ENCODE measurements around the gene CA9.

Gene CA9

DNA sequence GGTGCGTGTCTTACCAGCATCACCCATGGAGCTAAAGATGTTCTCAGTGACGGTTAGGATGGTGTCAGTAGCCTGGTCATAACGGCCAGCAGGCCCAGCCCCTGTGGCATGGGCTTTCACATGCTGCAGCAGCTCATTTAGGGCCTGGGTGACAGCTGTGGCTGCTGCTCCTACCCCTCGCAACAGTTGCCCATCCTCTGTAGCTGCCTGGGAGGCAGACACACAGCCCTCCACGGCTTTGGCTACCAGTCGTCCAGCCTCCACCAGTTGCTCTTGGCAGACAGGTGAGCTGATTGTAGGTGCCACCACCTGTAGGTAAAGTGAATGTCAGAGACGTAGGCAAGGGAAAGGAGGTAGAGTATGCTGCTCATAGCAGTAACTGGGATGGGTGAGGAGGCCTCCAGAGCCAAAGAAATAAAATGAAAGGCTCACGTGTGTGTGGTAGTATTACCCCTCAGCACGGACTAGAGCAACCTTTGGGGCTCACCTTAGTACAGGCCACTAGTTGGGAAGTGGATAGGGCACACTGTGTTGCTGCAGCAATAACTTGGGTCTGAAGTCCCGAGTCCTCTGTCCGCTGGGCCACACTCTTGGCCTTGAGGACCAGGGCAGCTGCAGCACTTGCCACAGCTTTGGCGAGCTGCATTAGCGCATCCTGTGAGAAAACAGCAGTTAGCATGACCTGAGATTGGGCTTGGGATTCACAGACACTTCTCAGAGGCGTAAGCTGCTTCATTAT, 43.6 kb downstream of the CA9 start:
- DNase-seq (ENCODE audit: low read depth): no peak

- no peak for DNase-seq (ENCODE audit: low read depth)
Measured at GRCh38 chr9:35718721-35719511, 45.2 kb downstream of the CA9 start.

- DNase-seq (ENCODE audit: low read depth): no peak
Measured at GRCh38 chr9:35719546-35719945, 45.8 kb downstream of the CA9 start.

GRCh38 chr9:35723426-35723825, 49.7 kb downstream of the CA9 start:
- DNase-seq (ENCODE audit: low read depth): no peak

DNA sequence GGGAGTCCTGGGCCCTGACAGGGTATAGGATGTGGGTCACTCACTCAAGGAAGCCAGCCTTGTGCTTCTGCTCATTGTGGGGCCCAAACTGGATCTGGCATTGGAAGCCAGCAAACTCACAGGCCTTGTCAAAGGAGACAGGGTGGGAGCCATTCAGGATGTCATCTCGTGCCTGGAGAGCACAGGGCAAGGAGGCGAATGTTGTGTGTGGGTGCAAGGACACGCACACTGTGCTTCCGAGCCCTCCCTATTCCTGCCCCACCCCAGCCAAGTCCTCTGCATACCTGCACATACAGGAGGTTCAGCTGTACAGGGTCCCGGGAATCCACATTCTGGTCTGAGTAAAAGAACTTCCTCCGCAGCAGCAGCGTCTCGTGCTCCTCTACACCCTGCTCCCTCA, 50.2 kb downstream of the CA9 start:
- no peak for DNase-seq (ENCODE audit: low read depth)

DNA sequence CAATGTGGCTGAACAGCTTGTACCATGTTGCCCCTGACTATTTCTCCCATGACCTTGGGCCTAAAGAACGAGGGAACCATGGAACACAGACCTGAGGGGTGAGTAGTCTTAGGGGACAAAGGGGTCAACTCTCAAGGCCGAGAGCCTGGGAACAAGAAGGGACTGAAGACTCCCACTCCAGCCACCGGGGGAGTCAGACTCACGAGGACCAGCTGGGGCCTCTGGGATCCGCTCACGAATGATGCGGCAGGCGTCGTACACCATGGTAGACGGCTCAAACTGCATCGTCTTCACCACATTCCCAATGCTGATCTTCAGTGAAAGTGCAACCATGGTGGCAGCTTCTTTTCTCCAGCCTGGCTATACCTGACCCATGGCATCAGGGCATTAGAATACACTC, 51.6 kb downstream of the CA9 start:
- no peak for DNase-seq (ENCODE audit: low read depth)

DNA sequence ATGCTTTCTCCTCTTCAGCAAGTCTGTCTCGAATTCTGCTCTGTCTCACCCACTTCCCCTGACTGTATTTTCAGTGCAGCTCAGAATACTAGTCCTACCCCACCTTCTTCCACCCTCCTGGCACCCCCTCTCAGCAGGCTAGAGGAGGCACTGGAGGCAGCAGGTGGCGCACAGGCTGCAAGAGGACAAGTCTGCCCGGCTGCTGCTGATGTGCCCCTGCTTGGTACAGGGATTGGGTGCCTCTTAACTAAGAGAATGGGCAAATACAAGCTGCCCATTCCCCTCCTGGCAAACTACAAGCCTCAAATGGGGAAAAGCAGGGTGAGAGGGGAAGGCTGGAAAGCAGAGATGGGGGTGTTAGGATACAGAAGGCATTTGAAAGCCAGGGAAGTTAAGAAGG, 53.2 kb downstream of the CA9 start:
- no peak for DNase-seq (ENCODE audit: low read depth)

DNA sequence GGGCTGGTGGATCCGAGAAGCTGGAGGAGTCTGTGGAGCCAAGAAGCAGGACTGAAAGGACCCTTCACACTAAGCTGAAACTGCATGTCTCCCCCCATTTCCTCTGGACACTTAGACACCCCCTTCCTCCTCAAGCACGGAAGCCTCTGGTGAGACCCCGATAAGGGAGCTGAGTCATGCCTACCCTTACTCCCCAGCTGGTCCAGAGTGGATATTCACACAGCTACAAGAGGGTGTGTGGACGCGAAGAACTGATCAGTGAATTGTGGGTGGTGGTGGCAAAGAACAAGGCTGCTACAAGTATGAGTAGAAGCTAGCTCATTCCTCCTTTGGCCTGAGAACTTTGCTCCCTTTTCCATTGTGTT, 53.9 kb downstream of the CA9 start:
- no peak for DNase-seq (ENCODE audit: low read depth)

DNA sequence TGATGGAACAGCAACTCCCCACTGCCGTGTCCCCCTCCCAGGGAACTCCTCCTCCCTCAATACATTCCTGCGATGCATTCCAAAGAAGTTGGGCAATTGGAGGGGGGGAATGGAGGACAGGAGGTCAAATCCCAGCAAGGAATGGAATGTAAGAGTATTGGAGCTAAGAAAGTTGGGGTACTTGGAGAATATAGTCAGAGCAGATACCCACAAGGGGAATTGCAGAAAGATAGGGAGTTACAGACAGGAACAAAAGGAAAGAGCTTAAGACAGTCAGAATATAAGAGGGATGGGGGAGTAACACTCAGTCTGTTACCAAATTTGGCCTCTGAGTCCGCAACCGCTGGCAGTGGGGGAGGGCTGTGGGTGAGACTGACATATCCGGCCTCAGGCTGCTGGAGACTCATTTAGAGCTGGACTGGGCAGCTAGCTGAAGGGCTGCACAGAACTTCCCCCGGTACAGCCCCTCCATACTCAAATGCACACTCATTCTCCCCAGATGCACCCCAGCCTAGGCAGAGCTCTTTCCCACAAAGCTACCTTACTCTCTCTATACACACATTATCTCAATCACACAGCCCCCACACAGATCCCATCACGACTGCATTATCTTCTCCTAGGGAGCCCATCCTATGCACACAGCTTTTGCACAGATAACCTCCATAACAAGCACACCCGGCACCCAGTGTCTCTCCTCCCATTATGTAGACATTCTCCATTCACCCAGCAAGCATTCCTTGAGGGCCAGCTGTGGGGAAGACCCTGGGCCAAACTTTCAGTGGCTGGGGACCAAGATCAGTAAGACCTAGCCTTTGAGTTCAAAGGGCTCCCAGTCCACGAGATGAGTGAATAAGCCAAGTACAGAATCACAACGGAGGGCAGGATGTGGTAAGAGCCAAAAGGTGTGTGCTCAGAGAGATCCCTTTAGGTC, 54.6 kb downstream of the CA9 start:
- peak; percentile 90 for DNase-seq (ENCODE audit: low read depth)

DNA sequence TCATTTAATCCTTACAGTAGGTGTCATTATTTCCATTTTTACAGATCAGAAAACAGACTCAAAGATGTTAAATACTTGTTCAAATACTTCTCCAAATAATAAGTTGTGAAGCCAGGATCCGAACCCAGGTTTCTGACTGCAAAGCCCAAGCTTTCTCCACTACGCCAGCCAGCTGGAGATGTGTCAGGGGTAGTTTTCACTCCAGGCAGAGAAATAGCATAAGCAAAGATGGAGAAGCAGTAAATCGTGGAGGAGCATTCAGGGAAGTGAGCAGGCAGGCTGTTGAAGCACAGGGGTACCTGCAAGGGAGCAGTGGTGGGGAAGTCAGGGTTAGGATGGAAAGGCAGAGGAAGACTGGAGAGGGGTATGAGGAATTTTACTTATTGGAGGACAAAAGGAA, 55.4 kb downstream of the CA9 start:
- DNase-seq (ENCODE audit: low read depth): no peak

DNA sequence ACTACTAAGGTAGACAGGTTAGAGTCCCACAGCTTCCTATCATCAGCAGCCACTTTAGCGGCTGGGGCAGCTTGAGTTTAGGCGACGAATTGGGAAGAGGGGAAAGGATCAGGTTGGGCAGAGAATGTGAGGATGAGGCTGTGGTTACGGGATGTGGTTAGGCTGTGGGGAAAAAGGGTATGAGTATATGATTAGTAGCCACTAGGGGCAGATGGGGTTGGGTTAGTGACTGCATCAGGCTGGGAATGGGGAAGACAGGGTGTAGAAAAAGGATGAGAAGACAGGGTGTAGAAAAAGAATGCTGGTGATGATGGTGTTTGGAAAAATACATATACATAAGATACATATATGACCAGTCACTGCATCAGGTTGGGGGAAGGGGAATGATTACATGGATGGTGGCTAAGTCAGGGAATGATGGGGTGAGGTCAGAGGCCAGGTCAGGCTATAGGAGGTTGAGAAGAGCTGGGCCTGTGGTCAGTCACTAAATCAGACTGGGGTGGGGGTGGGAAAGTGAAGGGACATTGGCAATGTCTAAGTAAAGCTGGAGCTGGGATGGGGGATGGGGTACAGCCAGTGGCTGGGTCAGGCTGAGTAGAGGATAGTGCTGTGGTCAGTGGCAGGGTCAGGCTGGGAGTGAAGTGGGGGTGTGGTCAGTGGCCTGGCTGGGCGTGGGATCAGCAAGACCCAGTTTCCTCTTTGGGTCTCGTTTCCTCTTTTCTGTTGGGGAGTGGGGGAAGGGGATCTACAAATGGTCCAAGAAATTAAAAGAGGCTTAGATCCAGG, 56.2 kb downstream of the CA9 start:
- peak; percentile 76 for DNase-seq (ENCODE audit: low read depth)

- no peak for DNase-seq (ENCODE audit: low read depth)
Measured at GRCh38 chr9:35730486-35730854, 56.7 kb downstream of the CA9 start.

All from GM04503 (cell line).